ENCODE data around the gene DBF4B. TPM values are rescaled to one million over a fixed set of nuclear protein-coding genes. Genes with fewer than 3 reads are reported as not detected.
A peak's percentile ranks its signal among the peaks of the same experiment; 100 is the strongest.

The DBF4B gene
- total RNA-seq, 1 experiment from 2014 or later = 26.1 TPM

DNA sequence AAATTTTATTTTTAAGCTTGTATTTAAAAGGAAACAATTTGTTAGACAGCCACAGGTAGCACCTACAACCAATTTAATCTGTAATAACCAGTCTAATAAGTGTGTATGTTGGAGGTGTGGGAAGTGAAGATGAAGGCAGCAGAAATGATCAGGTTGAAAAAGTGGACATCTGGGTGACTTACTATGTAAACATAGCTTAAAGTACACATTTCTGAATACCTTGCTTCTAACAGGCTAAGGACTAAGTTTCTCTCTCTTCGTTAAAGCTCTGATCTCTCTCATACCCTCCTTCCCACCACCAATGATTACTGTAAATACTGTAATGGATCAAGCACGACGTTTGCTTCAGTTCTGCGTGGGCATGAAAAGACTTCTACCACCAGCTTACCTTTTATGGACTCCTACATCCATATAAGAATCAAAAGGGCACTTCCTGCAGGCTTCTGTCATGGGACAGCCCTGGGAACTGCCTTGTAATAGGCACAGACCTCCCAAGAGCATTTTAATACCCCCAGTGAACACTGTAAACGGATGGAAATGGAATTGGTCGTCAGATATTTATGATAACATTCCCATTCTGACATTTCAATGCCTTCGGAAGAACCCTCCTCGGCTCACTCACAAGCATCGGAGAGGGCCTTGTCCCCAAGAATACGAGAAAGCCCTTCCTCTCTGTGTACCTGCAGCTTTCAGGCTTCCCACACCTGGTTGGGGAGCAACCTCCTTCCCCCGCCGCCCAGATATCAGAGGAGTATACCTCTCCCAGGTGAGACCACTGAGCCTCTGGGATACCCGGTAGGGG lies 19.6 kb upstream of the DBF4B start:
- Histone ChIP-seq H3K27me3 (ENCODE audit: insufficient read depth, low read length) (no peaks in the 10 kb centered on the region), H3K4me2 (ENCODE audit: low read length) (peak overlapping the region; percentile 99), H3K4me1 (ENCODE audit: control insufficient read depth in 1 of 2, insufficient read depth in 2 of 2, low read length in 2 of 2) (peaks cover 13 to 30% of the 10 kb centered on the region in 2 experiments), H3K9ac (ENCODE audit: low read length) (peak overlapping the region; percentile 93), H4K20me1 (ENCODE audit: insufficient read depth) (no peaks in the 10 kb centered on the region), H3K36me3 (ENCODE audit: control insufficient read depth in 1 of 2, insufficient read depth in 2 of 2, low read length in 2 of 2) (0 out of 4 replicates have a peak, but pooled peaks cover 0 to 2% of the 10 kb centered on the region in 2 experiments), H3K9me2 (ENCODE audit: insufficient read depth) (no peaks in the 10 kb centered on the region), H3K9me3 (ENCODE audit: control insufficient read depth in 1 of 2, insufficient read depth in 1 of 2, low read depth in 1 of 2, low read length in 2 of 2) (no peaks in the 10 kb centered on the region), H3K79me2 (ENCODE audit: insufficient read depth, low read length) (peaks cover 37% of the 10 kb centered on the region), H2AFZ (ENCODE audit: low read depth, low read length, poor library complexity, severe bottlenecking) (no peak overlapping the region), H3K4me3 (replicated peaks in 1 of 2; ENCODE audit: low read depth in 1 of 2, low read length in 2 of 2) (peak overlapping the region; percentile 98), H3K27ac (ENCODE audit: low read depth, low read length) (peak overlapping the region; percentile 69)
- no peak for DNase-seq (ENCODE audit: low read depth, low spot score)
- intact Hi-C loops (cut with micrococcal nuclease) = no loop called here
- RAD21 ChIA-PET (ENCODE audit: low non-redundant PET in 1 of 2, low total read pairs in 2 of 2, uncharacterized antibody in 2 of 2, unreplicated experiment in 2 of 2) = no interaction called here
- POLR2A ChIA-PET = interaction anchor here (1.2 kb wide), 1 partner anchor 70 kb away, joined by 3 read pairs; the partner anchor contains the start of gene ADAM11
- ATAC-seq = peak; percentile 3; the same call in 1 of the 2 replicates
- TF ChIP-seq CBX3 (IDR thresholded peaks at IDR 0.05; ENCODE audit: low read depth) (no peak), POLR2A (IDR thresholded peaks at IDR 0.05; ENCODE audit: borderline replicate concordance, extremely low read depth, insufficient read depth, insufficient read length) (no peak), EZH2phosphoT487 (IDR thresholded peaks at IDR 0.05; ENCODE audit: borderline replicate concordance) (no peak), TCF7L2 (IDR thresholded peaks at IDR 0.05; ENCODE audit: borderline replicate concordance, extremely low read depth, insufficient read depth, insufficient read length) (no peak)
- TF ChIP-seq, protein P1, sequence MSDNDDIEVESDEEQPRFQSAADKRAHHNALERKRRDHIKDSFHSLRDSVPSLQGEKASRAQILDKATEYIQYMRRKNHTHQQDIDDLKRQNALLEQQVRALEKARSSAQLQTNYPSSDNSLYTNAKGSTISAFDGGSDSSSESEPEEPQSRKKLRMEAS (IDR thresholded peaks at IDR 0.05) = no peak
- TSS peak; percentile 61 for BruUV-seq (replicated peaks)
- CTCF ChIA-PET = no interaction called here

DNA sequence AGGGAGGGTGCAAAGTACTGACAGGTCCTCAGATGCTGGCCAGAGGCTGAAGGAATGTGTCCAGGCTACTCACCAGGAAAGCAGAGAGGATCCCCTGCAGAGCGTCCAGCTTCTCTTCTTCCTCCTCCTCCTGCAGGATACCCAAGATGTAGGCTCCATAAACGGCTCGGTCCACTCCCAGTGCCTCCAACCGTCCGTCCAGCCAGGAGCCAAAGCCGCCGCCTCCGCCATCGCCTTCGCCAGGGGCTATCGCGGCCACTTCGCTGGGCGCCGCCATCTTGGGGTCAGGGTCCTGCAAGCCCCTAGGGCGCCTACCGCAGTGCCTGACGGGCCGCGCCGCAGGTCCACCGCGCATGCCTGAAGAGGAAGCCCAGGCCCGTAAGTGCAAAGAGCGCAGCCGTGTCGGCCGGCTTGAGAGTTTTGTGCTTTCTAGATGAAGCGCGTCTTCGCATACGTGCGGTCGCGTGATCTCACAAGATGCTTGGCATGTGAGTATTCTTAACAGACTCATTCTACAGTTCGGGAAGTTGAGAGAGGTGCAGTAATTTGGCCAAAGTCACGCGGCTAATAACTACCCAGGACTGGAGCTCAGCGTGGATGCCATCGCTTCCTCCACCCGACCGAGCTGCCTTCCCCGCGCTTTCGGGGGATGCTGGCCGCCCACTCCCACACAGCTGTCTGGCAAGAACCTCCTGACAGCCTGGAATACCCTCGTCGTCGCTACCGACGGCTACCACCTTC lies 18.8 kb upstream of the DBF4B start, which contains the start of gene CCDC43:
TSS of gene CCDC43 (minus strand) at position 300 of the 741 bp plus-strand sequence. CDS start at position 277, 23 bp downstream.
- BruUV-seq (replicated peaks) = no TSS peak
- ChIA-PET POLR2A (interaction anchor here (1.9 kb wide), 1 partner anchor 160 kb away, joined by 5 read pairs; no protein-coding TSS in a partner anchor), CTCF (interaction anchor here (0.6 to 2.3 kb wide), 4 partner anchors 17 to 156 kb away, joined by 3 to 7 read pairs (median 5); no protein-coding TSS in a partner anchor), RAD21 (ENCODE audit: low non-redundant PET in 1 of 2, low total read pairs in 2 of 2, uncharacterized antibody in 2 of 2, unreplicated experiment in 2 of 2) (no interaction called here)
- intact Hi-C loops (cut with micrococcal nuclease) = no loop called here
- peaks cover 13 to 30% of the 10 kb centered on the region in 2 experiments for H3K4me1 ChIP-seq (ENCODE audit: control insufficient read depth in 1 of 2, insufficient read depth in 2 of 2, low read length in 2 of 2)
- no peaks in the 10 kb centered on the region for H3K9me2 ChIP-seq (ENCODE audit: insufficient read depth)
- peak within 1 kb of the TSS; percentile 99 for H3K4me2 ChIP-seq (ENCODE audit: low read length)
- ATAC-seq (peak; percentile 93), DNase-seq (ENCODE audit: low read depth, low spot score) (peak; percentile 90)
- peak within 1 kb of the TSS; percentile 98 for H3K4me3 ChIP-seq (replicated peaks in 1 of 2; ENCODE audit: low read depth in 1 of 2, low read length in 2 of 2)
- H3K27me3 ChIP-seq (ENCODE audit: insufficient read depth, low read length) = no peaks in the 10 kb centered on the region
- no peaks in the 10 kb centered on the region for H4K20me1 ChIP-seq (ENCODE audit: insufficient read depth)
- H3K9ac ChIP-seq (ENCODE audit: low read length) = peak within 1 kb of the TSS; percentile 93
- H3K27ac ChIP-seq (ENCODE audit: low read depth, low read length) = peak within 1 kb of the TSS; percentile 69
- H2AFZ ChIP-seq (ENCODE audit: low read depth, low read length, poor library complexity, severe bottlenecking) = peak within 1 kb of the TSS; percentile 7
- 0 out of 4 replicates have a peak, but pooled peaks cover 0 to 2% of the 10 kb centered on the region in 2 experiments for H3K36me3 ChIP-seq (ENCODE audit: control insufficient read depth in 1 of 2, insufficient read depth in 2 of 2, low read length in 2 of 2)
- peaks cover 37% of the 10 kb centered on the region for H3K79me2 ChIP-seq (ENCODE audit: insufficient read depth, low read length)
- no peaks in the 10 kb centered on the region for H3K9me3 ChIP-seq (ENCODE audit: control insufficient read depth in 1 of 2, insufficient read depth in 1 of 2, low read depth in 1 of 2, low read length in 2 of 2)
- TF ChIP-seq ELF1 (IDR thresholded peaks at IDR 0.05; ENCODE audit: borderline replicate concordance, low read depth) (no peak), CEBPB (IDR thresholded peaks at IDR 0.05; ENCODE audit: low read depth) (no peak), SP1 (IDR thresholded peaks at IDR 0.05; ENCODE audit: low read depth) (peak; percentile 17; the same call in 1 of the 2 replicates), SIN3A (IDR thresholded peaks at IDR 0.05; ENCODE audit: low read depth) (peak; percentile 67; the same call in 1 of the 2 replicates), EGR1 (IDR thresholded peaks at IDR 0.05; ENCODE audit: low read depth) (no peak), CBX3 (IDR thresholded peaks at IDR 0.05; ENCODE audit: low read depth) (0 out of 2 replicates have a peak, but pooled peaks have one; percentile 70), EZH2 (IDR thresholded peaks at IDR 0.05) (no peak), FOSL1 (IDR thresholded peaks at IDR 0.05; ENCODE audit: low read depth) (no peak), ZFX (IDR thresholded peaks at IDR 0.05) (peak; percentile 31; the same call in 1 of the 2 replicates)
- TF ChIP-seq, protein P2, sequence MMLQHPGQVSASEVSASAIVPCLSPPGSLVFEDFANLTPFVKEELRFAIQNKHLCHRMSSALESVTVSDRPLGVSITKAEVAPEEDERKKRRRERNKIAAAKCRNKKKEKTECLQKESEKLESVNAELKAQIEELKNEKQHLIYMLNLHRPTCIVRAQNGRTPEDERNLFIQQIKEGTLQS (IDR thresholded peaks at IDR 0.05) = no peak
- TF ChIP-seq, protein P3, sequence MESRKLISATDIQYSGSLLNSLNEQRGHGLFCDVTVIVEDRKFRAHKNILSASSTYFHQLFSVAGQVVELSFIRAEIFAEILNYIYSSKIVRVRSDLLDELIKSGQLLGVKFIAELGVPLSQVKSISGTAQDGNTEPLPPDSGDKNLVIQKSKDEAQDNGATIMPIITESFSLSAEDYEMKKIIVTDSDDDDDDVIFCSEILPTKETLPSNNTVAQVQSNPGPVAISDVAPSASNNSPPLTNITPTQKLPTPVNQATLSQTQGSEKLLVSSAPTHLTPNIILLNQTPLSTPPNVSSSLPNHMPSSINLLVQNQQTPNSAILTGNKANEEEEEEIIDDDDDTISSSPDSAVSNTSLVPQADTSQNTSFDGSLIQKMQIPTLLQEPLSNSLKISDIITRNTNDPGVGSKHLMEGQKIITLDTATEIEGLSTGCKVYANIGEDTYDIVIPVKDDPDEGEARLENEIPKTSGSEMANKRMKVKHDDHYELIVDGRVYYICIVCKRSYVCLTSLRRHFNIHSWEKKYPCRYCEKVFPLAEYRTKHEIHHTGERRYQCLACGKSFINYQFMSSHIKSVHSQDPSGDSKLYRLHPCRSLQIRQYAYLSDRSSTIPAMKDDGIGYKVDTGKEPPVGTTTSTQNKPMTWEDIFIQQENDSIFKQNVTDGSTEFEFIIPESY (IDR thresholded peaks at IDR 0.05; ENCODE audit: extremely low read depth, insufficient replicate concordance, low read length) = no peak
